K562 (cell line): ENCODE data around the gene AIF1. TPM values are rescaled to one million over a fixed set of nuclear protein-coding genes. Genes with fewer than 3 reads are reported as not detected.

ENCODE experiments used
- ARID2 ChIP-seq: fragments of 450-650 bp; IDR thresholded peaks from 2 replicates; pipeline ENCODE4 v1.6.1; 2017; ENCODE audit warnings: antibody characterized with exemption, mild to moderate bottlenecking
- CEBPZ ChIP-seq: fragments of 150-350 bp; IDR thresholded peaks from 2 replicates; pipeline ENCODE4 v1.6.1; 2014; ENCODE audit warnings: low read depth, mild to moderate bottlenecking, low read length, borderline replicate concordance
- CHD1 ChIP-seq: fragments of 200-600 bp; sonication (generic); IDR thresholded peaks from one replicate; pipeline ENCODE4 v1.6.1; 2012; ENCODE audit warnings: mild to moderate bottlenecking, moderate library complexity, low read length, inconsistent platforms
- CREB1 ChIP-seq, 2 experiments: sonication (generic) in 1 of 2; formaldehyde crosslinking in 1 of 2; IDR thresholded peaks; 2 replicates each; pipeline versions ENCODE4 v1.6.1 to v1.8.0; 2012 to 2022; ENCODE audit warnings: inconsistent platforms in 1 of 2, mild to moderate bottlenecking in 1 of 2, missing genetic modification reagents in 1 of 2, moderate library complexity in 1 of 2
- CXXC5 ChIP-seq: fragments of 250-450 bp; sonication (Bioruptor Pico); IDR thresholded peaks from 2 replicates; pipeline ENCODE4 v1.8.0; 2022; ENCODE audit warnings: inconsistent platforms, mild to moderate bottlenecking, moderate library complexity
- ELF2 ChIP-seq: fragments of 250-450 bp; sonication (Bioruptor Pico); IDR thresholded peaks from 2 replicates; pipeline ENCODE4 v1.5.0; 2021; ENCODE audit warnings: mild to moderate bottlenecking
- JUND ChIP-seq, 2 experiments: IDR thresholded peaks; 2 replicates in 1 of 2; 3 replicates in 1 of 2; pipeline ENCODE4 v1.6.1; 2011; ENCODE audit warnings: borderline replicate concordance in 2 of 2, low read depth in 2 of 2, low read length in 2 of 2, improper control_type of control experiment in 1 of 2, missing biosample characterization in 1 of 2, missing genetic modification characterization in 1 of 2, missing genetic modification reagents in 1 of 2
- NR2C1 ChIP-seq, 2 experiments: fragments of 450-650 bp; IDR thresholded peaks; 2 replicates each; pipeline ENCODE4 v1.6.1; 2017; ENCODE audit warnings: mild to moderate bottlenecking in 2 of 2, antibody characterized with exemption in 1 of 2, inconsistent platforms in 1 of 2, missing compliant biosample characterization in 1 of 2, missing genetic modification characterization in 1 of 2
- NRF1 ChIP-seq, 2 experiments: fragments of 450-650 bp; IDR thresholded peaks in 1 of 2; conservative IDR thresholded peaks in 1 of 2; 2 replicates each; pipeline ENCODE4 v1.6.1; 2014; ENCODE audit warnings: mild to moderate bottlenecking in 2 of 2
- POLR2AphosphoS2 ChIP-seq: IDR thresholded peaks from 2 replicates; pipeline ENCODE4 v1.6.1; 2012; ENCODE audit warnings: low read length, improper control_type of control experiment
- SAP30 ChIP-seq: fragments of 200-600 bp; sonication (generic); IDR thresholded peaks from 2 replicates; pipeline ENCODE4 v1.6.1; 2012; ENCODE audit warnings: borderline replicate concordance, low read depth, mild to moderate bottlenecking, moderate library complexity, low read length, control low read depth, inconsistent platforms; ENCODE audit not compliant: insufficient read depth, poor library complexity, severe bottlenecking
- TAL1 ChIP-seq: fragments of 450-650 bp; IDR thresholded peaks from 2 replicates; pipeline ENCODE4 v1.6.1; 2016; ENCODE audit warnings: mild to moderate bottlenecking
- TOE1 ChIP-seq, 2 experiments: fragments of 450-650 bp in 1 of 2; sonication (generic) in 1 of 2; formaldehyde crosslinking in 1 of 2; IDR thresholded peaks; 2 replicates each; pipeline versions ENCODE4 v1.7.1 to v1.8.0; 2016 to 2022; ENCODE audit warnings: borderline replicate concordance in 2 of 2, mild to moderate bottlenecking in 2 of 2, antibody characterized with exemption in 1 of 2, inconsistent platforms in 1 of 2, low read depth in 1 of 2, missing genetic modification reagents in 1 of 2, moderate library complexity in 1 of 2
- polyA plus RNA-seq, 8 experiments: library from polyadenylated mRNA; depleted of rRNA in 4 of 8; stranded (reverse) in 5 of 8; unstranded in 3 of 8; fragments of >200 nt; fragmentation: Nextera tagmentation in 2 of 8; fragmentation: Illumina TruSeq in 1 of 8; extraction: Ambion mirVana in 2 of 8; extraction: Trizol in 1 of 8; gene quantifications; 2 replicates each; pipeline versions ENCODE4 v1.2.1 to v1.2.3, GENCODE V29; 2011 to 2014; ENCODE audit warnings: inconsistent platforms in 1 of 8, missing spikeins in 1 of 8
- total RNA-seq, 7 experiments: library from RNA; depleted of rRNA in 6 of 7; stranded (reverse); fragments of >200 nt in 6 of 7; fragmentation: Illumina TruSeq in 2 of 7; extraction: Trizol in 2 of 7; gene quantifications; 2 replicates each; pipeline versions ENCODE4 v1.2.1 to v1.2.3, GENCODE V29; 2011 to 2021; ENCODE audit warnings: low replicate concordance in 1 of 7
- TF ChIP-seq, protein P1 (sequence below): sonication (generic); formaldehyde crosslinking; IDR thresholded peaks from 2 replicates; pipeline ENCODE4 v1.8.1; 2023; ENCODE audit warnings: mild to moderate bottlenecking, missing genetic modification reagents
- TF ChIP-seq, protein P2 (sequence below): fragments of 450-650 bp; formaldehyde crosslinking; IDR thresholded peaks from 2 replicates; pipeline ENCODE4 v1.4.0; 2020; ENCODE audit warnings: mild to moderate bottlenecking, moderate library complexity
- TF ChIP-seq, protein P3 (sequence below): fragments of 450-650 bp; IDR thresholded peaks from 2 replicates; pipeline ENCODE4 v1.7.0; 2016; ENCODE audit warnings: borderline replicate concordance

Gene AIF1
- total and polyA plus RNA-seq, 9 of the 15 experiments (the other 6 are each of a cell fraction or from before 2014, with no cell fraction given): 9.4 to 33.4 (median 19.4) TPM

DNA sequence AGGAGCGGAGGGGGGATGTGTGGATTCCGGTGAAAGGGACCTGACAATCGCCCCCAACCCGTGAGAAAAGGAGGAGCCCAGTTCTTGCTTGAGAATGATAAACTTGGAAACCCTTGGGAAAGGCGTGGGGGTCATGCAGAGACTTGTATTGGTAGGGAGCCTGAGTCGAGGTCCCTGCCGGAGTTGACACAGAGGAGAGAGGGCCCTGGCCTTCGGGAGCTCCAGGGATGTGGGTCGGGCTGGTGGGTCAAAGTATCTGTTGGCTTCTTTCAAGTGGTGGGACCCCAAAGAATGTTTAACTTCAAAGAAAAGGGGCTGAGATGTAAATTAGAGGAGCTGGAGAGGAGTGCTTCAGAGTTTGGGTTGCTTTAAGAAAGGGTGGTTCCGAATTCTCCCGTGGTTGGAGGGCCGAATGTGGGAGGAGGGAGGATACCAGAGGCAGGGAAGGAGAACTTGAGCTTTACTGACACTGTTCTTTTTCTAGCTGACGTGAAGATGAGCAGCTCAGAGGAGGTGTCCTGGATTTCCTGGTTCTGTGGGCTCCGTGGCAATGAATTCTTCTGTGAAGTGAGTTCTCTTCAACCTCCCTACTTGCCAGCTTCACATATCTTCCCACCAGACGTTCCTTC, 51.4 kb downstream of the AIF1 start (continued):
- TF ChIP-seq CHD1: peak; percentile 73
- no peak for TF ChIP-seq CXXC5 (CRISPR knock-in tag)
- TF ChIP-seq TAL1: no peak; the same call in 1 of the 2 replicates
- TF ChIP-seq TOE1 (IDR thresholded peaks at IDR 0.05; ENCODE audit: borderline replicate concordance): no peak
- TF ChIP-seq TOE1 (CRISPR knock-in tag; IDR thresholded peaks at IDR 0.05; ENCODE audit: borderline replicate concordance, low read depth): no peak
- TF ChIP-seq ELF2 (CRISPR knock-in tag): peak; percentile 6; the same call in 1 of the 2 replicates
- TF ChIP-seq POLR2AphosphoS2: no peak
- TF ChIP-seq, protein P1, sequence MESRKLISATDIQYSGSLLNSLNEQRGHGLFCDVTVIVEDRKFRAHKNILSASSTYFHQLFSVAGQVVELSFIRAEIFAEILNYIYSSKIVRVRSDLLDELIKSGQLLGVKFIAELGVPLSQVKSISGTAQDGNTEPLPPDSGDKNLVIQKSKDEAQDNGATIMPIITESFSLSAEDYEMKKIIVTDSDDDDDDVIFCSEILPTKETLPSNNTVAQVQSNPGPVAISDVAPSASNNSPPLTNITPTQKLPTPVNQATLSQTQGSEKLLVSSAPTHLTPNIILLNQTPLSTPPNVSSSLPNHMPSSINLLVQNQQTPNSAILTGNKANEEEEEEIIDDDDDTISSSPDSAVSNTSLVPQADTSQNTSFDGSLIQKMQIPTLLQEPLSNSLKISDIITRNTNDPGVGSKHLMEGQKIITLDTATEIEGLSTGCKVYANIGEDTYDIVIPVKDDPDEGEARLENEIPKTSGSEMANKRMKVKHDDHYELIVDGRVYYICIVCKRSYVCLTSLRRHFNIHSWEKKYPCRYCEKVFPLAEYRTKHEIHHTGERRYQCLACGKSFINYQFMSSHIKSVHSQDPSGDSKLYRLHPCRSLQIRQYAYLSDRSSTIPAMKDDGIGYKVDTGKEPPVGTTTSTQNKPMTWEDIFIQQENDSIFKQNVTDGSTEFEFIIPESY (CRISPR knock-in tag): no peak
- TF ChIP-seq CREB1 (IDR thresholded peaks at IDR 0.05): no peak
- no peak for TF ChIP-seq CREB1 (CRISPR knock-in tag; IDR thresholded peaks at IDR 0.05)
- TF ChIP-seq ARID2: peak; percentile 77; the same call in 1 of the 2 replicates
- TF ChIP-seq NR2C1 (IDR thresholded peaks at IDR 0.05): no peak
- no peak for TF ChIP-seq NR2C1 (tag; IDR thresholded peaks at IDR 0.05)
- TF ChIP-seq, protein P2, sequence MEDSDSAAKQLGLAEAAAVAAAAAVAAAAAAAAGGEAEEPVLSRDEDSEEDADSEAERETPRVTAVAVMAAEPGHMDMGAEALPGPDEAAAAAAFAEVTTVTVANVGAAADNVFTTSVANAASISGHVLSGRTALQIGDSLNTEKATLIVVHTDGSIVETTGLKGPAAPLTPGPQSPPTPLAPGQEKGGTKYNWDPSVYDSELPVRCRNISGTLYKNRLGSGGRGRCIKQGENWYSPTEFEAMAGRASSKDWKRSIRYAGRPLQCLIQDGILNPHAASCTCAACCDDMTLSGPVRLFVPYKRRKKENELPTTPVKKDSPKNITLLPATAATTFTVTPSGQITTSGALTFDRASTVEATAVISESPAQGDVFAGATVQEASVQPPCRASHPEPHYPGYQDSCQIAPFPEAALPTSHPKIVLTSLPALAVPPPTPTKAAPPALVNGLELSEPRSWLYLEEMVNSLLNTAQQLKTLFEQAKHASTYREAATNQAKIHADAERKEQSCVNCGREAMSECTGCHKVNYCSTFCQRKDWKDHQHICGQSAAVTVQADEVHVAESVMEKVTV: no peak
- no peak for TF ChIP-seq JUND (IDR thresholded peaks at IDR 0.05; ENCODE audit: borderline replicate concordance, low read depth, low read length)
- TF ChIP-seq JUND (tag; IDR thresholded peaks at IDR 0.05; ENCODE audit: borderline replicate concordance, low read depth, low read length): no peak
- no peak for TF ChIP-seq CEBPZ
- TF ChIP-seq, protein P3, sequence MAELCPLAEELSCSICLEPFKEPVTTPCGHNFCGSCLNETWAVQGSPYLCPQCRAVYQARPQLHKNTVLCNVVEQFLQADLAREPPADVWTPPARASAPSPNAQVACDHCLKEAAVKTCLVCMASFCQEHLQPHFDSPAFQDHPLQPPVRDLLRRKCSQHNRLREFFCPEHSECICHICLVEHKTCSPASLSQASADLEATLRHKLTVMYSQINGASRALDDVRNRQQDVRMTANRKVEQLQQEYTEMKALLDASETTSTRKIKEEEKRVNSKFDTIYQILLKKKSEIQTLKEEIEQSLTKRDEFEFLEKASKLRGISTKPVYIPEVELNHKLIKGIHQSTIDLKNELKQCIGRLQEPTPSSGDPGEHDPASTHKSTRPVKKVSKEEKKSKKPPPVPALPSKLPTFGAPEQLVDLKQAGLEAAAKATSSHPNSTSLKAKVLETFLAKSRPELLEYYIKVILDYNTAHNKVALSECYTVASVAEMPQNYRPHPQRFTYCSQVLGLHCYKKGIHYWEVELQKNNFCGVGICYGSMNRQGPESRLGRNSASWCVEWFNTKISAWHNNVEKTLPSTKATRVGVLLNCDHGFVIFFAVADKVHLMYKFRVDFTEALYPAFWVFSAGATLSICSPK: 0 out of 2 replicates have a peak, but pooled peaks have one; percentile 67
- TF ChIP-seq NRF1 (conservative IDR thresholded peaks at IDR 0.05 in 1 of 2, IDR thresholded peaks at IDR 0.05 in 1 of 2): no peak
- TF ChIP-seq SAP30: peak; percentile 84
